ENCODE measurements around the gene PGM2L1. TPM values are rescaled to one million over a fixed set of nuclear protein-coding genes. Genes with fewer than 3 reads are reported as not detected.

PGM2L1 gene
- total RNA-seq (1 to 10 TPM in 8 of 10 donors, under 1 TPM in 2; 0.91 to 2.5 (median 1.7) TPM), polyA plus RNA-seq (1 to 10 TPM in 1 of 2 donors, under 1 TPM in 1; 0.81 to 1.0 TPM)
- long read RNA-seq, donor 1, full-length matches to known transcripts: 4 of 5 reads
- long read RNA-seq, donor 1, partial matches to known transcripts: 0 of 5 reads
- long read RNA-seq, donor 1, other reads (novel, unspliced or antisense): 1 of 5 reads
- long read RNA-seq, donor 2, full-length matches to known transcripts: 7 of 8 reads
- long read RNA-seq, donor 2, partial matches to known transcripts: 0 of 8 reads
- long read RNA-seq, donor 2, other reads (novel, unspliced or antisense): 1 of 8 reads
- long read RNA-seq, donor 3, full-length matches to known transcripts: 3 of 9 reads
- long read RNA-seq, donor 3, partial matches to known transcripts: 2 of 9 reads
- long read RNA-seq, donor 3, other reads (novel, unspliced or antisense): 4 of 9 reads

- H3K4me3 ChIP-seq: peak within 1 kb of the TSS; percentile 70 to 96 (median 84)
- peaks cover 0 to 13% (median 0%) of the 10 kb centered on the region in 9 donors for H3K4me1 ChIP-seq
- ATAC-seq (peak; percentile 97 to 99 (median 99)), DNase-seq (peak; percentile 90 to 96)
- H3K9me3 ChIP-seq: no peaks in the 10 kb centered on the region
- intact Hi-C loops (cut with DNase I): loop anchor here in 1 of 10 donors (5.0 kb wide), 1 partner anchor 94 kb away; the partner anchor contains the start of gene LIPT2
- no peaks in the 10 kb centered on the region for H3K36me3 ChIP-seq
- peak within 1 kb of the TSS; percentile 53 to 90 (median 82) for H3K27ac ChIP-seq
- no peaks in the 10 kb centered on the region for H3K27me3 ChIP-seq
- no peak for TF ChIP-seq CTCF (IDR thresholded peaks at IDR 0.05)
- WGBS, 2 donors: 0% methylated on average over 71 of the region's 71 CpGs
Observed at GRCh38 chr11:74398244-74399159, at the start of gene PGM2L1. TSS of gene PGM2L1 (minus strand) at chr11:74398433. CDS start at chr11:74398161, 272 bp downstream.

GRCh38 chr11:74447720-74448119 is 49.5 kb upstream of the PGM2L1 start:
- Histone ChIP-seq H3K9me3 (no peaks in the 10 kb centered on the region), H3K4me3 (no peak overlapping the region), H3K4me1 (peaks cover 0 to 15% (median 0%) of the 10 kb centered on the region in 9 donors), H3K27me3 (no peaks in the 10 kb centered on the region), H3K36me3 (no peaks in the 10 kb centered on the region), H3K27ac (no peak overlapping the region)
- intact Hi-C loops (cut with DNase I): loop anchor here in 8 of 10 donors (2.0 to 5.0 kb wide), 8 partner anchors 55 to 290 kb away; no protein-coding TSS in a partner anchor
- DNase-seq: no peak
- no peak for TF ChIP-seq CTCF (IDR thresholded peaks at IDR 0.05)
- no peak for ATAC-seq

- no peak for ATAC-seq
- 84 to 91% methylated on average over 1 of the region's 1 CpG for WGBS, 2 donors
- Histone ChIP-seq H3K27ac (no peak overlapping the region), H3K4me1 (peaks cover 0 to 15% (median 0%) of the 10 kb centered on the region in 9 donors), H3K27me3 (no peaks in the 10 kb centered on the region), H3K9me3 (no peaks in the 10 kb centered on the region), H3K4me3 (no peak overlapping the region), H3K36me3 (no peaks in the 10 kb centered on the region)
- TF ChIP-seq CTCF (IDR thresholded peaks at IDR 0.05): no peak
- intact Hi-C loops (cut with DNase I): loop anchor here in 7 of 10 donors (2.0 to 5.0 kb wide), 5 partner anchors 54 to 291 kb away; no protein-coding TSS in a partner anchor
- no peak for DNase-seq
Observed at GRCh38 chr11:74446532-74446938, 48.3 kb upstream of the PGM2L1 start.

Measured in heart right ventricle (tissue), 16 donors.